ENCODE data around the gene ARMC8. TPM values are rescaled to one million over a fixed set of nuclear protein-coding genes. Genes with fewer than 3 reads are reported as not detected.

The ARMC8 gene
- total RNA-seq, 1 donor from 2014 or later = 46.5 TPM

GRCh38 chr3:138263104-138263503 is 76.0 kb downstream of the ARMC8 start:
- peaks cover 14% of the 10 kb centered on the region for H3K36me3 Mint-ChIP-seq (ENCODE audit: unreplicated experiment)
- no peaks in the 10 kb centered on the region for H3K4me1 Mint-ChIP-seq (ENCODE audit: unreplicated experiment)
- no peaks in the 10 kb centered on the region for H3K27me3 Mint-ChIP-seq (ENCODE audit: unreplicated experiment)
- TF ChIP-seq CTCF (IDR thresholded peaks at IDR 0.05) = peak; percentile 10
- DNase-seq (ENCODE audit: extremely low spot score, unreplicated experiment) = no peak
- no peak overlapping the region for H3K4me3 Mint-ChIP-seq (ENCODE audit: unreplicated experiment)
- H3K27ac Mint-ChIP-seq (ENCODE audit: unreplicated experiment) = no peak overlapping the region
- no peaks in the 10 kb centered on the region for H3K9me3 Mint-ChIP-seq (ENCODE audit: unreplicated experiment)

- no peak for TF ChIP-seq CTCF (IDR thresholded peaks at IDR 0.05)
- Mint-ChIP-seq H3K4me3 (ENCODE audit: unreplicated experiment) (no peak overlapping the region), H3K36me3 (ENCODE audit: unreplicated experiment) (peaks cover 10% of the 10 kb centered on the region), H3K4me1 (ENCODE audit: unreplicated experiment) (no peaks in the 10 kb centered on the region), H3K27ac (ENCODE audit: unreplicated experiment) (no peak overlapping the region), H3K9me3 (ENCODE audit: unreplicated experiment) (no peaks in the 10 kb centered on the region), H3K27me3 (ENCODE audit: unreplicated experiment) (no peaks in the 10 kb centered on the region)
- DNase-seq (ENCODE audit: extremely low spot score, unreplicated experiment) = no peak
Measured at GRCh38 chr3:138265745-138266144, 78.6 kb downstream of the ARMC8 start.

- H3K9me3 Mint-ChIP-seq (ENCODE audit: unreplicated experiment) = no peaks in the 10 kb centered on the region
- H3K27ac Mint-ChIP-seq (ENCODE audit: unreplicated experiment) = no peak overlapping the region
- no peak for DNase-seq (ENCODE audit: extremely low spot score, unreplicated experiment)
- peaks cover 17% of the 10 kb centered on the region for H3K36me3 Mint-ChIP-seq (ENCODE audit: unreplicated experiment)
- H3K4me3 Mint-ChIP-seq (ENCODE audit: unreplicated experiment) = no peak overlapping the region
- H3K4me1 Mint-ChIP-seq (ENCODE audit: unreplicated experiment) = no peaks in the 10 kb centered on the region
- no peaks in the 10 kb centered on the region for H3K27me3 Mint-ChIP-seq (ENCODE audit: unreplicated experiment)
- TF ChIP-seq CTCF (IDR thresholded peaks at IDR 0.05) = no peak
Measured at GRCh38 chr3:138267083-138267482, 80.0 kb downstream of the ARMC8 start.

GRCh38 chr3:138270245-138270644 is 83.1 kb downstream of the ARMC8 start:
- Mint-ChIP-seq H3K4me3 (ENCODE audit: unreplicated experiment) (no peak overlapping the region), H3K27me3 (ENCODE audit: unreplicated experiment) (no peaks in the 10 kb centered on the region), H3K9me3 (ENCODE audit: unreplicated experiment) (no peaks in the 10 kb centered on the region), H3K4me1 (ENCODE audit: unreplicated experiment) (no peaks in the 10 kb centered on the region), H3K27ac (ENCODE audit: unreplicated experiment) (no peak overlapping the region), H3K36me3 (ENCODE audit: unreplicated experiment) (peaks cover 39% of the 10 kb centered on the region)
- peak; percentile 13 for TF ChIP-seq CTCF (IDR thresholded peaks at IDR 0.05)
- no peak for DNase-seq (ENCODE audit: extremely low spot score, unreplicated experiment)

- Mint-ChIP-seq H3K4me3 (ENCODE audit: unreplicated experiment) (no peak overlapping the region), H3K27ac (ENCODE audit: unreplicated experiment) (no peak overlapping the region), H3K4me1 (ENCODE audit: unreplicated experiment) (no peaks in the 10 kb centered on the region), H3K36me3 (ENCODE audit: unreplicated experiment) (peaks cover 35% of the 10 kb centered on the region), H3K27me3 (ENCODE audit: unreplicated experiment) (no peaks in the 10 kb centered on the region), H3K9me3 (ENCODE audit: unreplicated experiment) (no peaks in the 10 kb centered on the region)
- no peak for TF ChIP-seq CTCF (IDR thresholded peaks at IDR 0.05)
- DNase-seq (ENCODE audit: extremely low spot score, unreplicated experiment) = no peak
Measured at GRCh38 chr3:138271189-138271794, 84.2 kb downstream of the ARMC8 start.

Data from osteocyte (in vitro differentiated cells).